ENCODE data around the gene HACL1.
A peak's percentile ranks its signal among the peaks of the same experiment; 100 is the strongest.

HACL1 gene

DNA sequence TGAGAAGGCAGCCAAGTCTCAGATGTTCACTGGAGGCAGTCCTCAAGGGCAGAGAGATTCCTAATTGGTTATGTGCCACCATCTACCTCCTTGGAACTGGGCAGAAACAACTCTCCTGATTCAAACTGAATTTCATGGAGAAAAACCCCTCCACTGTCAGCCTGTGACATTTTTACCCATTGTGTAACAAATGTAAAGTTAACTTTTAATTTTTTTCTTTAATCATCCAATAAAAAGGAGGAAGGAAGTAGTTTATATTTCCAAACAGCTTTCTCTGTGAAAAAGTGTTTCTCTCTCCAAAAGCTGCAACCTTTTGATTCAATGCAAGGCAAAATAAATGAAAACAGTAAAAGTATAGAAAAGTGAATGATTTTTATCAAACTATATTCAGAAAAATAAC is 79.4 kb downstream of the HACL1 start:
- no peak for DNase-seq

DNA sequence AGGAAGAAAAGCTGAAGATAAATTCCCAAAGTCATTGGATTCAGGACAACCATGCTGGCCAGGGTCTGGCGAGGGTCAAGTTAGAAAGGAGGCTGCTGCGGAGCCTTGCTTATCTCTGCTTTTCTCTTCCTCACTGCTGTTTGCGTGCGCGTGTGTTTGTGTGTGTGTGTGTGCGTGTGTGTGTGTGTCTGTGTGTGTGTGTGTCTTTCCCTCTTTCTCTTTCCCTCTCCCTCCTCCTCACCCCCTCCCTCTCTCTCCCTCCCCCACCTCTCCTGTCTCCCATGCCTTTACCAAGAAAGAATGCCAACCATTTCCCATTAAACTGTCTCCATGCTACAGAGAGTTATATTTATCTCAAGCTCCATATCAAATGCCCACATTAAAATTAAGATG is 79.8 kb downstream of the HACL1 start, which contains the start of gene COLQ:
Gene COLQ, minus strand, starts transcription at position 134 of the 393 bp plus-strand sequence. Its CDS starts 81 bp downstream, at position 53.
- DNase-seq, result no peak

DNA sequence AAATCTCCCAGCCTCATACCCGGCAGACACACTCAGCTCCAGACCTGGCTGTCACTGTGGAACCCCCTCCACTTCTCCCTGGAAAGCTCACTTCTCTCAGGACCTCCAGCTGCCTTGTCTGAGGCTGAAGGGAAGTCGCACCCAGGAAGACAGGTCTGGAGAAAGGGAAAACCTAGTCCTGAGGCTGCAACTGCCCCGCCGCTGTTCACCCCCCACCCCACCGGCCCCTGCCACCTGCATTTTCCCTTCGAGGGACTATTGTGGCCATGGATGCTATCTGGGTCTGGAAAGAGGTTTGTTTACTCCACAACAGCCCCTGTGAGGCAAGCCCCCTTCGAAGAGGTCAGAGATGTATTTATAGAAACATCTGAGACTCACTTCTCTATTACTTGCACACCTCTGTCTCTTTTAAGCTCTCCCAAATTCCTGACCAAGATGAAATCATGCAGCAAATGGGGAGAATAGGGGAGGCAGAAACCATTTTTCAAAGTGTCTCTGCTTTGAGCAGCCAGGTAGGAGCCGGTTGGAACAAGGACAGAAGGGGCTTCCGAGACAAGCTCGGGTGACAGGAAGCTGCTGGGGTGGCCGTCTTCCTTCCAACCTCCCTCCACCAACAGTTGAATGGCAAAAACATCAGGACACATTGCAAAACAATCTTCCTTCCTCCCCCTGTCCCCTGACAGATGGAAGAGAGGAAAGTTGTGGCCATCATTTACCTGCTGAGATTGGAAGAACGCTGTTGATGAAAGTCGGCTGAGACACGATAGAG is 80.4 kb downstream of the HACL1 start:
- no peak for DNase-seq

DNA sequence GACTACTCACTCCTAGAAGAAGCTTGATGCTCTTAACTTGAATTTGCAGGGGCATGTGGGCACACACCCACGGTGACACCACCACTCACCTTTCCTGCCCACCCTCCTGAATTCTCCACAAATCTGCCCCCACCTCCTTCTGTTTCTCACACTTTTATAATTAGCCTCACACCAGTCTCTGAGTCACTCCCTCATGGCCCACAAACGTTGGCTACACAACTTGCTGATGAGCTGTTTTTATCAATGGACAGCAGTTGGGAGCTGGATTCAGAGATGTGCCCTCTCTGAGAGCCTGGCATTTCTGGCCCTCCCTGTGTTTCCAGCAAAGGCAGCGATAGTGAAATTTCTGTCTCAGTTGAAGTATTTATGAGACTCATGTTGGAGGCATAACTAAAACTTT is 81.2 kb downstream of the HACL1 start:
- DNase-seq, result no peak

DNA sequence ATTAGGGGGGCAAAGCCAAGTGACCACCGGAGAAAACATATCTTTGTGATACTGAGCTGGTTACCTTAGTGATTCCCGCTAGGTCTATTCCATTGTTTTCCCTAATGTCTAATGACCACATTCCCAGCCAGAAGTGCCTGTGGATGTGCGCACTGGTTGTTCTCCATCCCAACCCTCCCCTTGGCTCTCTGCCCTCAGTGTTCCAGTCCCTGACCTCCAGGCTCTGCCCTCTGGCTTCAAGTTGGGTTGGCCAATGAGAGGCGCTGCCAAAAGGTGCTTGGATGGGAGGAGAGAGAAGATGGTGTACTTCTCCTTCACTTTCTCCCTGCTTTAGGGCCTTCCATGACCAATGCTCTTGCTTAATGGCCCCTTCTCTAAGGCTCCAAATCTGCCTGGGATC is 82.3 kb downstream of the HACL1 start:
- peak; percentile 0 for DNase-seq

DNA sequence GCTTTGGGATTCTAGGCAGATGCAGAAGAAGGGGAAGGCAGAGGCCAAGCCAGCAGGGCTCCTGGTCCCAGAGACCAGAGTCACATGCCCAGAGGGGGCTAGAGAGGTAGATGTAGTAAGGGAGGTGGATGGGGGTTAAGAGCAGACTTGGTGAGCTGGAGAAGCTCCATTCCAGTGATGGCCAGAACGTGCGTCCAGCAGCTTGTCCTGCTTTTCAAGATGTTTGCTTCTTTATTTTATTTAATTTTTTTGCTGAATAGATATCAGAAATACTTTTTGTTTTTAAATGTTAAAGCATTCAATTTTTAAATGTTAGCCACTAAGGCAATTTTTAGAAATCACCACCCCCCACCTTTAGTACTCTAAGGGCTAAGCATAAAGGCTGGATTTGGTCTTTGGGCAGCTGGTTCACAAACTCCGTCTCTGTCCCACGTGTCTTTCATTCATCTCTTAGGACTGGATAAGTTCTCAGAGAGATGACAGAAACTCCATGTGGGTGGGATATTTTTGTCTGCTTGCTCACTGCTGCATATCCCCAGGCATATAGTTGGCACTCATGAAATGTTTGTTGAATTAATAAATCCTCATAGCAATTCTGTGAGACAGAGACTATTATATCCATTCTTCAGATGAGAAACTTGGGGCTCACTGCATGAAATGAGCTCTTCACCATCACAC is 86.6 kb downstream of the HACL1 start:
- no peak for DNase-seq

DNA sequence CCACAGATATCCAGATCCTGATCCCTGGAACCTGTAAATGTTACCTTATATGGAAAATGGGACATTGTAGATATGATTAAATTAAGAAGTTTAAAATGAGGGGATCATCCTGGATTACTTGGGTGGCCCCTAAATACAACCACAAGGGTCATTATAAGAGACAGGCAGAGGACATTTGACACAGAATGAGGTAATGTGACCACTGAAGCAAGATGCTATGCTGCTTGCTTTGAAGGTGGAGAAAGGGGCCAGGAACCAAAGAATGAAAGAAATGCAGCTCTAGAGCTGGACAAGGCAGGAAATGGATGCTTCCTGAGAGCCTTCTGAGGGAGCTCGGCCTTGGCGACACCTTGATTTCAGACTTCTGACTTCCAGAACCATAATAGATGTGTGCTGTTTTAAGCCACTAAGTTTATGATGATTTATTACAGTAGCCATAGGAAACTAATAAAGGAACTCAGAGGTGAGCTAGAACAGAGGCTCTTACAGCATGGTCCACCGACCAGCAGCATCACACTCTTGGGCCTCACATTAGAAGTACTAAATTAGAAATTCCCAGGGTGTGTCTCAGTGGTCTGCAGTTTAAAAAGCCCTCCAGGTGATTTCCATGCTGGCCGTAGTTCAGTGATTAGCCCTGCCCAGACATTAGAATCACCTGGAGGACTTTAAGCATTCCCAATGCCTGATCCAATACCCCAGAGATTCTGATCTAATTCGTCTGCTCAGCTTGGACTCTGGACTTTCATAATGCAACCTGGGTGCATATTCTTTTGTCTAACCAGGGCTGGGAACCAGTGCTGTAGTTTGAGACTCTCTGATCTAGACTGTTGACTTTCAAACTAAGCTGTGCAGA is 87.3 kb downstream of the HACL1 start:
- DNase-seq, result no peak

DNA sequence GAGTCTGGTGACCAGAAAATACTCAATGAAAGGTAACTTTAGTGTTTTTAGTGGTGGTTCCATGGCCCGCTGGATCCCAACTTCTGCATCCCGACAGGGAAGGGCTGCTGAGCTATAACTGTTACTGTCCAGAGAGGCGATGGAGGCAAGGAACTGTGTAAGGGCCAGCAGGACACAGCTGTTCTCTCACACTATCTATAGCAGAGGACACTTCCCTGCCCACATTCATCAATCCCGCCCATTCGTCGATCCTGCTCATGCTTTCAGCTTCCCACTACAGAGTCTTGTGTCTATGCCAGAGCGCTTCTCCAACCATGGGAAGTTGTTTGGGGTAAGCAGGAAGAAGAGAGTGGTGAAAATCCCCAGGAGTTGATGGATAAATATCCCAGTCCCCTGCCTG is 88.3 kb downstream of the HACL1 start:
- no peak for DNase-seq

DNA sequence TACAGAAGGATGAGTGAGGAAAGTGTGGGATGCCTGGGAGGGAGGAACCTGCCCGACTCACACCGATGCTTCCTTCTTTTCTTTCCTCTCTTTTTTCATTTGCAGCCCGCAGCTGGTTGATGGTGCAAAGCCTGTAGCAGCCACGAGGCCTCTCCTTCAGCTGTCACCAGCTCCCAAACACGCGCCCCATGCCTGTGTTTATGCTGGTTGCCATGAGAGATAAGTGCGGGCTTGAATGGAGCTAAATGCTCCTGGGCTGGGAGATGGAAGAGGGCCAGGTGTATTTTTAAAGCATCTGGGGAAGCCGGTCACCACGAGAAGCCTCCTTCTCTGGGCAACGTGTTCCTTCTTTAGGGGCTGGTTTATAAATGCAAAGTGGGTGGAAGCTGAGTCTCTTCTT is 89.2 kb downstream of the HACL1 start:
- peak; percentile 88 for DNase-seq

DNA sequence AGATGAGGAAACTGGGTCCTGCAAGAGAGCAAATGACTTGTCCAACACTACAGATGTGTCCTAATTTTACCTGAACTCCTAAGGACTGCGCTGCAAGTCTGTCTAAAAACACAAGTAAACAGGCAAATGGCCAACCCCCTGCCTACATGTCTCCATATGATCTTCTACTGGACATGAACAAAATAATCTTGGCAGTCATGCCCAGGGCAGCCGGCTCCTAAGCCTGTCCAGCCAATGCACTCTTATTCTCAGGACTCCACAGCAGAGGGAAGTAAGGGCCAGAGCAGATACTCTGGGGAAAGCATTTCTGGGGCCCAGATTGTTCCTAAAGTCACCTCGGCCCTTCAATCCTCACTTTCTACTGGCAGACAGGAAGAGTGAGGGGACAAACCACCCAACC is 90.2 kb downstream of the HACL1 start:
- no peak for DNase-seq

Measured in NCI-H69 (cell line).